ENCODE data around the gene LIPC.

Gene LIPC

DNA sequence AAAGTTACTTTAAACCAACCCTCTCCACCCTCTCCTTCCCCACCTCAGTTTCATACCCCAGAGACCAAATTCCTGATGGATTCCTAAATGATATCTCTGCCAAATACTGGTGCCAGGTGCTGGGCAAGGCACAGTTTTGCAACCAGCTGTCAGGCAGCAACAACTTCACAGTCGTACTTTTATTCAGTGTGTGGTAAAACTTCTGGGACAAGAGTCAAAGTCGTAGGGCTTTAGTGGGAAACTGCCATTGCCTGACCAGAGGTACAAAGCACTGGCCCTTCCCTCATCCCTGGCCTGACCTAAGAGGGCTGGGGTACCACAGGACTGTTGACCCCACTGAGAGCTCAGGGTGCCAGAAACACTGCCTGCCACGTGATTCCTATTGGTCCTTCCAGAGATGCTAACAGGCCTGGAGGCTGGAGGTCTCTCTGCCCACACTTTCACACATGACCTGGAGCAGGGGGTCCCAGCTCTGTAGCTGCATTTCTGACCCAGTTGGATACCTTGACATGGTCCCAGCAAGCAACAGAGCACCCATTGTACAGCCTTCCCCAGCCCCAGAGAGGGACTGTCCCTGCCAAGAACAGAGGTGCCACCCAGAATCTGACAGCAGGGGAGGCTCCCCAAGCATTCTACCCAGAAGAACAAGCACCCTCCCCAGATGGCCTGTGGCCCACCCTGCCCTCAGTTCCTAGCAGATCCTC, 59.9 kb downstream of the LIPC start:
- Histone ChIP-seq H3K27me3 (ENCODE audit: control insufficient read depth, insufficient read depth, low read length) (no peaks in the 10 kb centered on the region), H3K27ac (ENCODE audit: low read length) (no peak overlapping the region), H3K9me3 (ENCODE audit: control insufficient read depth, insufficient read depth, low read length) (no peaks in the 10 kb centered on the region), H3K4me1 (ENCODE audit: control insufficient read depth, insufficient read depth, low read length) (no peaks in the 10 kb centered on the region), H3K36me3 (ENCODE audit: control insufficient read depth, insufficient read depth, low read length) (no peaks in the 10 kb centered on the region), H3K4me3 (ENCODE audit: low read length) (no peak overlapping the region)
- WGBS (ENCODE audit: insufficient coverage, insufficient read length) = no CpG with 5 or more reads among the region's 3 CpGs
- DNase-seq (ENCODE audit: low read depth, low spot score) = no peak

DNA sequence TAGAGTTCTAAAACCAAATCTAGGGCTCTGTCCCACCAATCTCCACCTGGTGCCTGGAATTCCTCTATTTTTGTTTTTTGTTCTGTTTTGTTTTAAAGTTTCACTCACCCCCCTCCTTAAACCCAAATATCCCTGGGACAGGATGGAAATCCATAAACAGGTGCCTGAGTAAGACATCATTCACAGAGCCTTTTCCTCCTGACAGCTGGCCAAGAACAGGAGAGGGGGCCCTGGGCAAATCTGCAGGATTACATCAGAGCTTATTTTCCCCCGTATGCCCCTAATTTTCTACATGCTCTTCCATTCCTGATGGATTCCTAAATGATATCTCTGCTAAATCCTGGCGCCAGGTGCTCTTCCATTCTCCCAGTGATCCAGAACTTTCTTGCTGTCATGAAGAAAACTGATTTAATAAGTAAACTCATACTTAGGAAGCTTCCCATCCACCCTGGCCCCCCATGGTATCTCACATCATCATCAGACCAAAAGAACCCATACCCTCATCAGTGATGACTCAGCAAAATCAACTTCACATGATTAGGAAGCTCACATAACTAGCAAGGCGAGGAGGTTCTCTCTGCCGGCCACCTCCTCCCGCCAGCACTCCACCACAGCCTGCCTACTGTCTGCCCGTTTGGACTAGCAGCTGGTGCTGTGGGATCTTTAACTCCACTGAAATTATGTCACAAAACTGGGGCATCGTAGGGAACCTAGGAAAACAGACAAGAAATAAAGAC, 61.0 kb downstream of the LIPC start:
- Histone ChIP-seq H3K4me1 (ENCODE audit: control insufficient read depth, insufficient read depth, low read length) (no peaks in the 10 kb centered on the region), H3K27me3 (ENCODE audit: control insufficient read depth, insufficient read depth, low read length) (no peaks in the 10 kb centered on the region), H3K9me3 (ENCODE audit: control insufficient read depth, insufficient read depth, low read length) (no peaks in the 10 kb centered on the region), H3K4me3 (ENCODE audit: low read length) (no peak overlapping the region), H3K27ac (ENCODE audit: low read length) (no peak overlapping the region), H3K36me3 (ENCODE audit: control insufficient read depth, insufficient read depth, low read length) (no peaks in the 10 kb centered on the region)
- WGBS (ENCODE audit: insufficient coverage, insufficient read length) = no CpG with 5 or more reads among the region's 7 CpGs
- DNase-seq (ENCODE audit: low read depth, low spot score) = no peak

DNA sequence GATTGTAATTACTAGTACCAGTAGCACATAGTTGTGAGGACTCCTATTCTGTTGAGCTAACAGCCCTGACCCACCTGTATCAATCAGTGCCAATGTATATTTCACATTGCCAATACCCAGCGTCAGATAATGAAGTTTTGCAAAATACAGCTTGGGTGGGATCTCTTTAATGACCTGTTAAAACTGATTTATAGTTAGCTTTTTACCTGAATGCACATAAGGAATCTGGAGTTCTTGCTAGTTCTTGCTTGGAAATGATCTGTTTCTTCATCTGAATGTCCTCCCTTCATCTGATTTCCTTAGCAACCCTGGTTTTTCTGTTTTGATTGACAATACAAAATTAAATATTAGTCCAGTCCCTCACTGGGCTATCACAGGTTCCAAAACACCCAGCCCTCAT, 62.8 kb downstream of the LIPC start:
- no peaks in the 10 kb centered on the region for H3K27me3 ChIP-seq (ENCODE audit: control insufficient read depth, insufficient read depth, low read length)
- no peaks in the 10 kb centered on the region for H3K9me3 ChIP-seq (ENCODE audit: control insufficient read depth, insufficient read depth, low read length)
- no peaks in the 10 kb centered on the region for H3K4me1 ChIP-seq (ENCODE audit: control insufficient read depth, insufficient read depth, low read length)
- WGBS (ENCODE audit: insufficient coverage, insufficient read length) = no CpG with 5 or more reads among the region's 1 CpG
- no peak for DNase-seq (ENCODE audit: low read depth, low spot score)
- no peaks in the 10 kb centered on the region for H3K36me3 ChIP-seq (ENCODE audit: control insufficient read depth, insufficient read depth, low read length)
- no peak overlapping the region for H3K4me3 ChIP-seq (ENCODE audit: low read length)
- no peak overlapping the region for H3K27ac ChIP-seq (ENCODE audit: low read length)

DNA sequence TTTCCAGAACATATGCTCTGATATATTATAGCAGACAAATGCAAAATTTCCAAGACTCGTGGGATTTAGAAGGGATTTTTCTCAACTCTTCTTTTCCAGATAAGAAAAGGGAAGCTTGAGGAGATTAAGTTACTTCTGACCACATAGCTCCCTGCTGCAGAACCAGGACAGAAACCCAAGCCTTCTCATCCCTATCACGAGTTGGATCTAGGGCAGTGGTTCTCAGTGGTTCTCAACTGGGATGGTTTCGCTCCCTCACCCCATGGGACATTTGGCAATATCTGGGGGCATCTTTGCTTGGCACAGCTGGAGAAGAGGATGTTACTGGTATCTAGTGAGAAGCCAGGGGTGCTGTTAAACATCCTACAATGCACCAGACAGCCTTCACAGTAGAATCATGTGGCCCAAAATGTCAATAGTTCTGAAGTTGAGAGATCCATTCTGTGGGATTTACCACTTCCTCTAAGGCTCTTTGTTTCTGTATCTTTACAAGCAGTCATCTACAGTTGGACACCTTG, 64.2 kb downstream of the LIPC start:
- no peaks in the 10 kb centered on the region for H3K4me1 ChIP-seq (ENCODE audit: control insufficient read depth, insufficient read depth, low read length)
- H3K27ac ChIP-seq (ENCODE audit: low read length) = no peak overlapping the region
- no peaks in the 10 kb centered on the region for H3K9me3 ChIP-seq (ENCODE audit: control insufficient read depth, insufficient read depth, low read length)
- H3K36me3 ChIP-seq (ENCODE audit: control insufficient read depth, insufficient read depth, low read length) = no peaks in the 10 kb centered on the region
- WGBS (ENCODE audit: insufficient coverage, insufficient read length) = no CpG with 5 or more reads among the region's 3 CpGs
- H3K27me3 ChIP-seq (ENCODE audit: control insufficient read depth, insufficient read depth, low read length) = no peaks in the 10 kb centered on the region
- no peak for DNase-seq (ENCODE audit: low read depth, low spot score)
- H3K4me3 ChIP-seq (ENCODE audit: low read length) = no peak overlapping the region

DNA sequence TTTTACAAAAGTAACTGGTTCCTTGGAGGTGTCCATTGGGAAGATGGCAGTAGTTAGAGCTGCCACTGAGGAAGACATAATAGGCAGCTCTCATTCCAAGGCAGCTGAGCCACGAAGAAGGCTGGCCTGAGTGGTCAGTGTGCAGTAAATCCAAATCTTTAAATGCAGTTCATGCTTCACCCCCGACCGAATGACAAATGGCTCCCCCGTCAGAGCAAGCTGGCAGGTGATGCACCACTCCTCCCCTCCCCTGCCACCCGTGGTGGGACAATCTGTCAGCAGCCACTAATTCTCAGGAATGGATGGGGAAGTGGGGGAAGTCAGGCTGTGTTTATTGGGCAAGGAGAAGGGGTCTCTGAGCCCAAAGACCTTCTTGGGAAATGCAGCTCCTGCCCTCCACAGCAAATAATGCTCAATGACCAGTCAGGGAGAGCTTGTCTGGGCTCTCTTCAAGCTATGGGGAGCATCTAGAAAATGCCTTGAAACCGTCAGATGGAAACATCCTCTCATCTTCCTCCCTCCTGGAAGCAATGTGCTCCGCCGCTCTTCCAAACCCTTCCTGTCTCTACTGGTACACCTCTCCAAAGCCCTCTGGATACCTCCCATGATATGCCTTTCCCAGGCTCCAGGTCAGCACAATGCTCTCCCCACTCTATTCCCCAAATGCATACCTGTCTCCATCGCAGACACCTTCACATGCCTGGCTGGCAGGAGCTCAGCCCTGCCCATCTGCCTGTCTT, 65.4 kb downstream of the LIPC start:
- Histone ChIP-seq H3K4me1 (ENCODE audit: control insufficient read depth, insufficient read depth, low read length) (no peaks in the 10 kb centered on the region), H3K36me3 (ENCODE audit: control insufficient read depth, insufficient read depth, low read length) (no peaks in the 10 kb centered on the region), H3K4me3 (ENCODE audit: low read length) (no peak overlapping the region), H3K27ac (ENCODE audit: low read length) (no peak overlapping the region), H3K27me3 (ENCODE audit: control insufficient read depth, insufficient read depth, low read length) (no peaks in the 10 kb centered on the region), H3K9me3 (ENCODE audit: control insufficient read depth, insufficient read depth, low read length) (no peaks in the 10 kb centered on the region)
- DNase-seq (ENCODE audit: low read depth, low spot score) = no peak
- WGBS (ENCODE audit: insufficient coverage, insufficient read length) = no CpG with 5 or more reads among the region's 9 CpGs

DNA sequence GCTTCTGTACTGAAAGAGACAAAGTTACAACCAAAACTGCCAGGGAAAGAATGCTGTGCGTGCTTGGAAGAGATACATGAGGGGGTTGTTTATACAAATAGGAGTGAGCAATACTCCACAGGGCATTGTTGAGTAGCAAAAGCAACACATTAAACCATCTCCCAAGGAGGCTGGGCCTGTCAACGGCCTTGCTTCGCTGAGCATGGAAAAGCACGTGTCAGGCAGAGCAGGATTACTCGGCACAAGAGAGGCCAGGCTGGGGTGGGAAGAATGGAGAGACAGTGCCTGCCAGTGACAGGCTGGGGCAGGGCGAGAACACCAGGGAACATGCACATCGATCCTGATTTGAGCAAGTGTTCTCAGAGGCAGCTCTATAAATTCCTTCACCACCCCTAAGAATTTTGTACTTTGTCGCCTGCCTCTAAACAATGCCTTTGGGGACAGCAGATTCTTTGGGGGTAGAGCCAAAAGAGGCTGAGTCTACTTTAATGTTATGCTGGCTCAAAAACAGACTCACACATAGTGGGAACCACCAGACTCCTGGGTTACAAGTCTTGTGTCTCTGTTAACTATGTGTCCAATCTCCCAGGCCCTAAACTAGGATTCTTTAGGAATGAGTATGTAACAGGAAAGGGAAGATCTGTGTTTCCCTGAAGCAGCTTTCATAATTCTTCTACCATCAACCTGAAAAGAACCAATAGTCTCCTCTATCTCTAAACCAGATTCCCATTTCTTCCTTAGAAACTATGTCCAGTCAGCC, 67.2 kb downstream of the LIPC start:
- Histone ChIP-seq H3K4me3 (ENCODE audit: low read length) (no peak overlapping the region), H3K36me3 (ENCODE audit: control insufficient read depth, insufficient read depth, low read length) (no peaks in the 10 kb centered on the region), H3K4me1 (ENCODE audit: control insufficient read depth, insufficient read depth, low read length) (no peaks in the 10 kb centered on the region), H3K27ac (ENCODE audit: low read length) (no peak overlapping the region), H3K27me3 (ENCODE audit: control insufficient read depth, insufficient read depth, low read length) (no peaks in the 10 kb centered on the region), H3K9me3 (ENCODE audit: control insufficient read depth, insufficient read depth, low read length) (no peaks in the 10 kb centered on the region)
- no peak for DNase-seq (ENCODE audit: low read depth, low spot score)
- no CpG with 5 or more reads among the region's 8 CpGs for WGBS (ENCODE audit: insufficient coverage, insufficient read length)

DNA sequence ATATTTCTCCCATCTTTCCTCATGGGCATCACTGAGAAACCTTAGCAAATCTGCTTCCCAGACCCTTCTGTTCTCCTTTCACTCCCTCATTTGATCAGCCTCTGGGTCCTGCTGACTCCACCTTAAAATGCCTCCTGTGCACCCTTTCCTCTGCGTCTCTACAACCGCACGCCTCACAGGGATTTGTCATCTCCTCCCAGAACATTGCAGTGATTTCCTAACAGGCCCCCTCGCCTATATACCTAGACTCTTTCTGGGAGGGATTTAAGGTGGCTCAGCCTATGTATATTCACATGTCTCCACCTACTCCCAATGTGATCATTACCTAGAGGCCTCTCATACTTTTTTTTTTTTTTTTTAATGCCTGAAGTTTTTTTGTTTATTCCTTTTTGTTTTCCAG, 69.2 kb downstream of the LIPC start:
- Histone ChIP-seq H3K9me3 (ENCODE audit: control insufficient read depth, insufficient read depth, low read length) (no peaks in the 10 kb centered on the region), H3K27me3 (ENCODE audit: control insufficient read depth, insufficient read depth, low read length) (no peaks in the 10 kb centered on the region), H3K36me3 (ENCODE audit: control insufficient read depth, insufficient read depth, low read length) (no peaks in the 10 kb centered on the region), H3K27ac (ENCODE audit: low read length) (no peak overlapping the region), H3K4me3 (ENCODE audit: low read length) (no peak overlapping the region), H3K4me1 (ENCODE audit: control insufficient read depth, insufficient read depth, low read length) (no peaks in the 10 kb centered on the region)
- WGBS (ENCODE audit: insufficient coverage, insufficient read length) = no CpG with 5 or more reads among the region's 4 CpGs
- no peak for DNase-seq (ENCODE audit: low read depth, low spot score)

DNA sequence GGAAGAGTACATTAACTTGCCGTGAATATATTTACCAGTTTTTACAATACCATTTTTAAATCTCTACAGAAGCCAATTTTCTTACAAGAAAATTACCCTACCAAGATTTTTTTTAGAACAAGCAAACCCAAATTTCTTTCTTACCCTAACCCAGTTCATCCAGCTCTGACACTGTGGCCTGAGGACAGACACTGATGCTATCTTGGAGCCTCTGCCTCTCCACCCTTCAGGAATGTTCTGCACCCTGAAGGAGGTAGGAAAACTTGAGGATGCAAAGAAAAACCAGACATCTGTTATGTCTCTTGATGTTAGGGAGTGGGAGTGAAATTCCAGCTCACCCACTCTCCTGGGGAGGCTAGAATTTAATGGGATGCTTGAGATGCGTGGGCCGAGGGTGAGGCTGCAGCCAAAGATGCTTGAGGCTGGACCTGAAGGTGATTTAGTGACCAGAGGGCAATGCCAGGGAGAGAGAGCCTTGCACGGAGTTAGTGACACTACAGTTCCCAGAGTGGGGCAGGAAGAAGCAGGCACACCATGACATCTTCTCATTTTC, 69.9 kb downstream of the LIPC start:
- H3K9me3 ChIP-seq (ENCODE audit: control insufficient read depth, insufficient read depth, low read length) = no peaks in the 10 kb centered on the region
- no CpG with 5 or more reads among the region's 4 CpGs for WGBS (ENCODE audit: insufficient coverage, insufficient read length)

DNA sequence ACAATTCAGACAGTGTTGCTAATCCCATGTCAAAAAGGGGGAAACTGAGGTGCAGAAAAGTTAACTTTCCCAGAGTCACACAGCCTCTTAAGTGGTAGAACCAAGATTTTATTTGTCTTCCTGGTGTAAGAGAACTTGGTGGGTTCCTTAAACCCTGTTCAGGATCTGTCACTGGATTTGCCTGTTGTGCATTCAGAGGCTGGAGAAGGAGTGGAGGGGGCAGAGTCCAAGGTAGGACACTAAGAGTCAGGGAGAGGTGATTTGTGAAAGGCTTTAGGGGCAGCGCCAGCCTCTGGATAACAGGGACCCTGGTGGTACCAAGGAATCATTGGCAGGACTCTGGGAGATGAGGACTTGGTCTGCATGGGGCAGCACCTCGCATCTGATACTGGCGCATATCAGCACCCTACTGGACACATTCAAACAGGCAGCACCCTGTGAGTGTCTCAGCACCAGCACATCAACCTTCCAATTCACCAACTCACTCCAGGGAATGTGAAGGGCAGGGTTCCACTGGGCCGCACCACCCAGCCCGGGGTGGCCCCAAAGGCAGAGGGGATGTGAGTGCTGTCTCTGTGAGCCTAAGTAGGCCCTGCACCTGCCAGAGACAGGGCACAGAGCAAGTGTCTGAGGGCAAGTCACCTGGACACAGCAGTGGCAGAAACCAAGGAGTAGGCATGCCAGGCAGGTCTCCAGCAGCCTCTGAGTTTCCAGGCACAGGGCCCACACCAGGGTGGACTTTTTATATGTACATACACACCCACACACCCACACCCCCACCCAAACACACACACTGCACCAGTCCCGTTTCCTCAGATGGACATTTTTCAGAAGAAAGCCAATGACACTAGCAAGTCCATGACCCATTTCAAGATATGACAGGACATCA, 71.6 kb downstream of the LIPC start:
- H3K4me3 ChIP-seq (ENCODE audit: low read length) = no peak overlapping the region
- DNase-seq (ENCODE audit: low read depth, low spot score) = no peak
- H3K27me3 ChIP-seq (ENCODE audit: control insufficient read depth, insufficient read depth, low read length) = no peaks in the 10 kb centered on the region
- no CpG with 5 or more reads among the region's 6 CpGs for WGBS (ENCODE audit: insufficient coverage, insufficient read length)
- H3K36me3 ChIP-seq (ENCODE audit: control insufficient read depth, insufficient read depth, low read length) = no peaks in the 10 kb centered on the region
- no peak overlapping the region for H3K27ac ChIP-seq (ENCODE audit: low read length)
- H3K9me3 ChIP-seq (ENCODE audit: control insufficient read depth, insufficient read depth, low read length) = no peaks in the 10 kb centered on the region
- no peaks in the 10 kb centered on the region for H3K4me1 ChIP-seq (ENCODE audit: control insufficient read depth, insufficient read depth, low read length)

More for the DNA sequence above, 69.9 kb downstream of the LIPC start:
- H3K4me3 ChIP-seq (ENCODE audit: low read length) = no peak overlapping the region
- DNase-seq (ENCODE audit: low read depth, low spot score) = no peak
- H3K27me3 ChIP-seq (ENCODE audit: control insufficient read depth, insufficient read depth, low read length) = no peaks in the 10 kb centered on the region
- no peak overlapping the region for H3K27ac ChIP-seq (ENCODE audit: low read length)
- no peaks in the 10 kb centered on the region for H3K36me3 ChIP-seq (ENCODE audit: control insufficient read depth, insufficient read depth, low read length)
- H3K4me1 ChIP-seq (ENCODE audit: control insufficient read depth, insufficient read depth, low read length) = no peaks in the 10 kb centered on the region
